Tibial nerve (tissue), 4 donors: ENCODE measurements around the gene C1QTNF7. TPM values are rescaled to one million over a fixed set of nuclear protein-coding genes. Genes with fewer than 3 reads are reported as not detected.
A peak's percentile ranks its signal among the peaks of the same experiment; 100 is the strongest.

Experiments used
- DNase-seq, 2 donors: peaks; one replicate each; pipeline ENCODE4 v3.0.0-alpha.2; 2019; ENCODE audit warnings: low spot score in 2 of 2
- H3K27ac ChIP-seq, 4 donors: fragments of 200-600 bp; sonication (generic) in 3 of 4; one replicate each; pipeline ENCODE4 v1.5.1; 2017 to 2019; ENCODE audit warnings: mild to moderate bottlenecking in 1 of 4
- H3K27me3 ChIP-seq, 2 donors: fragments of 200-600 bp; sonication (generic) in 1 of 2; one replicate each; pipeline versions ENCODE4 v1.5.1 to v1.6.0; 2017 to 2019
- H3K36me3 ChIP-seq, 3 donors: fragments of 200-600 bp; sonication (generic); one replicate each; pipeline ENCODE4 v1.5.1; 2018 to 2019
- H3K4me1 ChIP-seq, 4 donors: fragments of 200-600 bp; sonication (generic) in 3 of 4; one replicate each; pipeline ENCODE4 v1.5.1; 2017 to 2019
- H3K4me3 ChIP-seq, 4 donors: fragments of 200-600 bp; sonication (generic) in 3 of 4; one replicate each; pipeline ENCODE4 v1.5.1; 2017 to 2019; ENCODE audit warnings: mild to moderate bottlenecking in 1 of 4, moderate library complexity in 1 of 4
- H3K9me3 ChIP-seq, 4 donors: fragments of 200-600 bp; sonication (generic) in 3 of 4; one replicate each; pipeline ENCODE4 v1.5.1; 2017 to 2019
- CTCF ChIP-seq, 5 experiments: fragments of 200-600 bp in 3 of 5; fragments of 450-650 bp in 2 of 5; sonication (generic) in 3 of 5; IDR thresholded peaks; one replicate each; pipeline ENCODE4 v1.5.1; 2016 to 2019; ENCODE audit warnings: antibody characterized with exemption in 5 of 5, mild to moderate bottlenecking in 3 of 5, moderate library complexity in 2 of 5
- EP300 ChIP-seq, 2 donors: sonication (generic); formaldehyde crosslinking; IDR thresholded peaks; one replicate each; pipeline ENCODE4 v1.6.1; 2017; ENCODE audit warnings: antibody characterized with exemption in 2 of 2, mild to moderate bottlenecking in 1 of 2
- POLR2A ChIP-seq, 2 donors: fragments of 450-650 bp; IDR thresholded peaks; one replicate each; pipeline ENCODE4 v1.6.1; 2017; ENCODE audit warnings: antibody characterized with exemption in 2 of 2, mild to moderate bottlenecking in 2 of 2, moderate library complexity in 2 of 2
- WGBS, 2 donors: methylation state at CpG; one replicate each; pipeline ENCODE4 v1.1.5; 2018; 5-methylcytosine and 5-hydroxymethylcytosine counted together
- total RNA-seq, 4 donors: library from RNA; depleted of rRNA; stranded (reverse); fragments of >200 nt; gene quantifications; one replicate each; pipeline ENCODE4 v1.1.0, GENCODE V29; 2016

The C1QTNF7 gene
- total RNA-seq, 4 donors from 2014 or later, result 5.7 to 11.0 (median 8.2) TPM

- H3K27ac ChIP-seq, result no peak overlapping the region
- no peaks in the 10 kb centered on the region for H3K4me1 ChIP-seq
- DNase-seq, result no peak
- no peak overlapping the region for H3K4me3 ChIP-seq
- TF ChIP-seq CTCF (IDR thresholded peaks at IDR 0.05) (no peak), POLR2A (IDR thresholded peaks at IDR 0.05) (no peak), EP300 (IDR thresholded peaks at IDR 0.05) (no peak)
- peaks cover 0 to 5% (median 0%) of the 10 kb centered on the region in 4 donors for H3K9me3 ChIP-seq
- no peaks in the 10 kb centered on the region for H3K36me3 ChIP-seq
- 94 to 95% methylated on average over 7 of the region's 7 CpGs for WGBS, 2 donors
- H3K27me3 ChIP-seq, result no peaks in the 10 kb centered on the region
Observed at GRCh38 chr4:15444276-15444675, 16.4 kb downstream of the C1QTNF7 start.

GRCh38 chr4:15444879-15445547 lies 17.2 kb downstream of the C1QTNF7 start:
- TF ChIP-seq CTCF (IDR thresholded peaks at IDR 0.05) (no peak), POLR2A (IDR thresholded peaks at IDR 0.05) (no peak)
- 71 to 76% methylated on average over 4 of the region's 4 CpGs for WGBS, 2 donors

GRCh38 chr4:15451181-15451865 lies 23.5 kb downstream of the C1QTNF7 start:
- no peaks in the 10 kb centered on the region for H3K9me3 ChIP-seq
- peak overlapping the region in 3 of 4 donors; percentile 28 to 83 (median 70) for H3K27ac ChIP-seq
- TF ChIP-seq POLR2A (IDR thresholded peaks at IDR 0.05), result no peak
- no peak for TF ChIP-seq EP300 (IDR thresholded peaks at IDR 0.05)
- TF ChIP-seq CTCF (IDR thresholded peaks at IDR 0.05), result no peak
- DNase-seq, result no peak
- peaks cover 2 to 43% (median 30%) of the 10 kb centered on the region in 4 donors for H3K4me1 ChIP-seq
- WGBS, 2 donors, result 17 to 31% methylated on average over 1 of the region's 1 CpG
- H3K27me3 ChIP-seq, result no peaks in the 10 kb centered on the region
- H3K4me3 ChIP-seq, result no peak overlapping the region
- H3K36me3 ChIP-seq, result no peaks in the 10 kb centered on the region

More at GRCh38 chr4:15444879-15445547, 17.2 kb downstream of the C1QTNF7 start:
- H3K27ac ChIP-seq, result no peak overlapping the region
- no peaks in the 10 kb centered on the region for H3K27me3 ChIP-seq
- H3K4me1 ChIP-seq, result no peaks in the 10 kb centered on the region
- no peak overlapping the region for H3K4me3 ChIP-seq
- peaks cover 0 to 5% (median 0%) of the 10 kb centered on the region in 4 donors for H3K9me3 ChIP-seq
- H3K36me3 ChIP-seq, result no peaks in the 10 kb centered on the region
- no peak for DNase-seq

- Histone ChIP-seq H3K9me3 (no peaks in the 10 kb centered on the region), H3K27me3 (no peaks in the 10 kb centered on the region), H3K36me3 (no peaks in the 10 kb centered on the region), H3K4me3 (no peak overlapping the region), H3K4me1 (peaks cover 2 to 51% (median 31%) of the 10 kb centered on the region in 4 donors), H3K27ac (peak overlapping the region in 3 of 4 donors; percentile 23 to 83 (median 70))
- 30 to 34% methylated on average over 4 of the region's 4 CpGs for WGBS, 2 donors
- no peak for TF ChIP-seq POLR2A (IDR thresholded peaks at IDR 0.05)
- TF ChIP-seq EP300 (IDR thresholded peaks at IDR 0.05), result peak in 1 of 2 donors; percentile 59
- peak in 1 of 2 donors; percentile 50 for DNase-seq
Observed at GRCh38 chr4:15451866-15452765, 24.3 kb downstream of the C1QTNF7 start.

- Histone ChIP-seq H3K36me3 (no peaks in the 10 kb centered on the region), H3K27me3 (no peaks in the 10 kb centered on the region), H3K4me3 (no peak overlapping the region), H3K4me1 (peaks cover 2 to 61% (median 32%) of the 10 kb centered on the region in 4 donors), H3K9me3 (no peaks in the 10 kb centered on the region), H3K27ac (peak overlapping the region in 3 of 4 donors; percentile 28 to 79 (median 53))
- DNase-seq, result peak; percentile 58 to 83
- TF ChIP-seq POLR2A (IDR thresholded peaks at IDR 0.05) (no peak), CTCF (IDR thresholded peaks at IDR 0.05) (no peak), EP300 (IDR thresholded peaks at IDR 0.05) (peak; percentile 72 to 95)
- WGBS, 2 donors, result 81 to 82% methylated on average over 3 of the region's 3 CpGs
Observed at GRCh38 chr4:15455290-15455689, 27.5 kb downstream of the C1QTNF7 start.
